MCF 10A (cell line): ENCODE measurements around the gene MLANA. TPM values are rescaled to one million over a fixed set of nuclear protein-coding genes. Genes with fewer than 3 reads are reported as not detected.
A peak's percentile ranks its signal among the peaks of the same experiment; 100 is the strongest.

Source experiments
- BruUV-seq: library from RNA; stranded (reverse); fragments of 400-500 nt; replicated peaks from 2 replicates; lab custom pipeline; 2021; lab: Mats Ljungman, UMichigan
- CTCF ChIA-PET: fragments of 300-600 bp; sonication (Branson Sonifier 250); formaldehyde crosslinking; extraction: SDS; loops from one replicate; lab custom pipeline; 2021; ENCODE audit warnings: antibody characterized with exemption, inconsistent platforms; lab: Yijun Ruan, JAX
- POLR2A ChIA-PET: fragments of 300-600, 350-650 bp; sonication (Branson Sonifier 250); formaldehyde crosslinking; extraction: SDS; loops from one replicate; lab custom pipeline; 2020; ENCODE audit warnings: antibody characterized with exemption, inconsistent platforms; lab: Yijun Ruan, JAX
- DNase-seq: peaks from one replicate; pipeline ENCODE4 v3.0.0-alpha.2; 2018; ENCODE audit not compliant: unreplicated experiment
- H3K27ac Mint-ChIP-seq: one replicate; pipeline ENCODE4 v1.8.0; 2022; ENCODE audit warnings: mild to moderate bottlenecking, low read depth, mixed read lengths; ENCODE audit not compliant: unreplicated experiment
- H3K27me3 Mint-ChIP-seq: one replicate; pipeline ENCODE4 v1.8.0; 2022; ENCODE audit warnings: mixed read lengths; ENCODE audit not compliant: insufficient read depth, unreplicated experiment
- H3K36me3 Mint-ChIP-seq: one replicate; pipeline ENCODE4 v1.8.0; 2022; ENCODE audit warnings: mild to moderate bottlenecking, moderate library complexity, mixed read lengths; ENCODE audit not compliant: insufficient read depth, unreplicated experiment
- H3K4me1 Mint-ChIP-seq: one replicate; pipeline ENCODE4 v1.8.0; 2022; ENCODE audit warnings: mixed read lengths; ENCODE audit not compliant: insufficient read depth, unreplicated experiment
- H3K4me3 Mint-ChIP-seq: one replicate; pipeline ENCODE4 v1.8.0; 2022; ENCODE audit warnings: mild to moderate bottlenecking, moderate library complexity, mixed read lengths; ENCODE audit not compliant: unreplicated experiment
- H3K9me3 Mint-ChIP-seq: one replicate; pipeline ENCODE4 v1.8.0; 2022; ENCODE audit warnings: mixed read lengths; ENCODE audit not compliant: unreplicated experiment
- CTCF ChIP-seq: fragments of 200-600 bp; IDR thresholded peaks from one replicate; pipeline ENCODE4 v1.8.0; 2022; ENCODE audit warnings: antibody characterized with exemption, mild to moderate bottlenecking; ENCODE audit not compliant: unreplicated experiment
- intact Hi-C: fragments of 100-400 bp; cut with micrococcal nuclease; formaldehyde crosslinking; loops from 2 replicates; pipeline ENCODE4 v1.14.1; 2022
- total RNA-seq: library from RNA; stranded (reverse); gene quantifications from 2 replicates; pipeline ENCODE4 v1.2.3, GENCODE V29; 2022

MLANA gene
- total RNA-seq, 1 experiment from 2014 or later: not detected

- peaks cover 11% of the 10 kb centered on the region for H3K27me3 Mint-ChIP-seq
- no TSS peak for BruUV-seq
- CTCF ChIA-PET: interaction anchor here (0.6 to 7.5 kb wide), 11 partner anchors 13 to 422 kb away, joined by 3 to 83 read pairs (median 3); partner anchors contain the start of gene ERMP1
- no peak overlapping the region for H3K4me3 Mint-ChIP-seq
- no peaks in the 10 kb centered on the region for H3K9me3 Mint-ChIP-seq
- no peak for DNase-seq
- H3K36me3 Mint-ChIP-seq: no peaks in the 10 kb centered on the region
- POLR2A ChIA-PET: interaction anchor here (0.7 kb wide), 1 partner anchor 70 kb away, joined by 3 read pairs; no protein-coding TSS in a partner anchor
- H3K4me1 Mint-ChIP-seq: peaks cover 7% of the 10 kb centered on the region
- TF ChIP-seq CTCF: no peak
- intact Hi-C loops: no loop called here
- H3K27ac Mint-ChIP-seq: no peak overlapping the region
Measured at GRCh38 chr9:5884191-5884590, 6.5 kb upstream of the MLANA start.

- Mint-ChIP-seq H3K4me1 (peaks cover 7% of the 10 kb centered on the region), H3K27me3 (peaks cover 16% of the 10 kb centered on the region), H3K27ac (no peak overlapping the region), H3K9me3 (no peaks in the 10 kb centered on the region), H3K36me3 (no peaks in the 10 kb centered on the region), H3K4me3 (no peak overlapping the region)
- ChIA-PET POLR2A (interaction anchor here (0.8 to 2.0 kb wide), 3 partner anchors 25 to 168 kb away, joined by 3 to 8 read pairs (median 3); no protein-coding TSS in a partner anchor), CTCF (interaction anchor here (0.5 to 7.5 kb wide), 72 partner anchors 9 to 1807 kb away, joined by 3 to 83 read pairs (median 4); partner anchors contain the start of genes ERMP1, IL33 and RANBP6)
- TF ChIP-seq CTCF: peak; percentile 93
- intact Hi-C loops: loop anchor here (1.0 to 5.0 kb wide), 6 partner anchors 87 to 420 kb away; partner anchors contain the start of gene RANBP6
- peak; percentile 78 for DNase-seq
- no TSS peak for BruUV-seq
Measured at GRCh38 chr9:5886114-5886939, 4.4 kb upstream of the MLANA start.

- TF ChIP-seq CTCF: no peak
- DNase-seq: peak; percentile 17
- H3K27me3 Mint-ChIP-seq: peaks cover 16% of the 10 kb centered on the region
- no TSS peak for BruUV-seq
- H3K4me3 Mint-ChIP-seq: no peak overlapping the region
- ChIA-PET POLR2A (interaction anchor here (1.1 kb wide), 1 partner anchor 8 kb away, joined by 3 read pairs; no protein-coding TSS in a partner anchor), CTCF (interaction anchor here (0.6 kb wide), 2 partner anchors 57 to 347 kb away, joined by 3 read pairs; no protein-coding TSS in a partner anchor)
- no peaks in the 10 kb centered on the region for H3K36me3 Mint-ChIP-seq
- H3K4me1 Mint-ChIP-seq: no peaks in the 10 kb centered on the region
- H3K27ac Mint-ChIP-seq: no peak overlapping the region
- intact Hi-C loops: no loop called here
- H3K9me3 Mint-ChIP-seq: no peaks in the 10 kb centered on the region
Measured at GRCh38 chr9:5892456-5893133, 1.9 kb downstream of the MLANA start.

- CTCF ChIA-PET: interaction anchor here (0.6 to 1.5 kb wide), 2 partner anchors 161 to 346 kb away, joined by 3 to 6 read pairs; no protein-coding TSS in a partner anchor
- H3K9me3 Mint-ChIP-seq: no peaks in the 10 kb centered on the region
- H3K4me3 Mint-ChIP-seq: no peak overlapping the region
- no peak for DNase-seq
- H3K27me3 Mint-ChIP-seq: peaks cover 16% of the 10 kb centered on the region
- POLR2A ChIA-PET: no interaction called here
- no peak overlapping the region for H3K27ac Mint-ChIP-seq
- no TSS peak for BruUV-seq
- intact Hi-C loops: no loop called here
- no peak for TF ChIP-seq CTCF
- H3K4me1 Mint-ChIP-seq: no peaks in the 10 kb centered on the region
- H3K36me3 Mint-ChIP-seq: no peaks in the 10 kb centered on the region
Measured at GRCh38 chr9:5893134-5893505, 2.4 kb downstream of the MLANA start.
